H1 (cell line): ENCODE results near the gene ACBD5.
A peak's percentile ranks its signal among the peaks of the same experiment; 100 is the strongest.

ENCODE experiments used
- BRCA1 ChIP-seq: IDR thresholded peaks from 2 replicates; pipeline ENCODE4 v1.6.1; 2012; ENCODE audit warnings: low read depth, low read length, improper control_type of control experiment
- CTCF ChIP-seq, 3 experiments: IDR thresholded peaks; 1 replicate in 2 of 3; 2 replicates in 1 of 3; pipeline versions ENCODE4 v1.5.1 to v1.6.1; 2011; ENCODE audit warnings: low read length in 3 of 3, mild to moderate bottlenecking in 3 of 3, inconsistent platforms in 2 of 3, low read depth in 1 of 3, moderate library complexity in 1 of 3; ENCODE audit not compliant: insufficient read depth in 1 of 3; ENCODE audit errors: control extremely low read depth in 1 of 3
- EGR1 ChIP-seq: IDR thresholded peaks from 2 replicates; pipeline ENCODE4 v1.6.1; 2011; ENCODE audit warnings: low read depth, low read length, borderline replicate concordance
- JUND ChIP-seq: IDR thresholded peaks from 2 replicates; pipeline ENCODE4 v1.6.1; 2011; ENCODE audit warnings: mild to moderate bottlenecking, improper control_type of control experiment, low read length
- PHF8 ChIP-seq: fragments of 200-600 bp; sonication (generic); conservative IDR thresholded peaks from 2 replicates; pipeline ENCODE4 v1.7.1; 2012; ENCODE audit warnings: low read depth, mild to moderate bottlenecking, inconsistent platforms, low read length, moderate library complexity
- POLR2A ChIP-seq, 2 experiments: IDR thresholded peaks; 1 replicate in 1 of 2; 2 replicates in 1 of 2; pipeline ENCODE4 v1.6.1; 2011; ENCODE audit warnings: low read depth in 2 of 2, low read length in 2 of 2, mild to moderate bottlenecking in 2 of 2; ENCODE audit errors: control extremely low read depth in 1 of 2
- POLR2AphosphoS5 ChIP-seq: IDR thresholded peaks from 2 replicates; pipeline ENCODE4 v1.6.1; 2011; ENCODE audit warnings: low read depth, low read length
- RXRA ChIP-seq: IDR thresholded peaks from 2 replicates; pipeline ENCODE4 v1.6.1; 2011; ENCODE audit warnings: low read depth, mild to moderate bottlenecking, low read length, moderate library complexity; ENCODE audit not compliant: insufficient read depth
- SP1 ChIP-seq: IDR thresholded peaks from 2 replicates; pipeline ENCODE4 v1.6.1; 2011; ENCODE audit warnings: low read depth, low read length
- YY1 ChIP-seq: IDR thresholded peaks from 2 replicates; pipeline ENCODE4 v1.6.1; 2011; ENCODE audit warnings: low read depth, mild to moderate bottlenecking, low read length
- ZNF274 ChIP-seq: IDR thresholded peaks from 2 replicates; pipeline ENCODE4 v1.7.0; 2012; ENCODE audit warnings: low read length, borderline replicate concordance; ENCODE audit errors: extremely low read depth
- TF ChIP-seq, protein P1 (sequence below): IDR thresholded peaks from 2 replicates; pipeline ENCODE4 v1.6.1; 2012; ENCODE audit warnings: inconsistent platforms

- TF ChIP-seq RXRA, result no peak
- no peak for TF ChIP-seq CTCF (IDR thresholded peaks at IDR 0.05; ENCODE audit: control extremely low read depth in 1 of 3, insufficient read depth in 1 of 3, low read depth in 1 of 3, low read length in 3 of 3)
- TF ChIP-seq YY1, result 0 out of 2 replicates have a peak, but pooled peaks have one; percentile 33
- no peak for TF ChIP-seq JUND
- peak; percentile 51; the same call in 1 of the 2 replicates for TF ChIP-seq EGR1
- no peak for TF ChIP-seq SP1
- peak; percentile 58 for TF ChIP-seq PHF8
- no peak for TF ChIP-seq ZNF274
- TF ChIP-seq POLR2AphosphoS5, result no peak
- TF ChIP-seq, protein P1, sequence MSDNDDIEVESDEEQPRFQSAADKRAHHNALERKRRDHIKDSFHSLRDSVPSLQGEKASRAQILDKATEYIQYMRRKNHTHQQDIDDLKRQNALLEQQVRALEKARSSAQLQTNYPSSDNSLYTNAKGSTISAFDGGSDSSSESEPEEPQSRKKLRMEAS, result peak; percentile 55; the same call in 1 of the 2 replicates
- TF ChIP-seq BRCA1, result no peak
- peak in 1 of 2 experiments; percentile 31; a peak in 1 of 3 replicates for TF ChIP-seq POLR2A (IDR thresholded peaks at IDR 0.05; ENCODE audit: control extremely low read depth in 1 of 2, low read depth in 2 of 2, low read length in 2 of 2)
Measured at GRCh38 chr10:27258838-27259812, 18.5 kb upstream of the ACBD5 start.
